Measurements from ENCODE around the gene MLEC.

The MLEC gene

DNA sequence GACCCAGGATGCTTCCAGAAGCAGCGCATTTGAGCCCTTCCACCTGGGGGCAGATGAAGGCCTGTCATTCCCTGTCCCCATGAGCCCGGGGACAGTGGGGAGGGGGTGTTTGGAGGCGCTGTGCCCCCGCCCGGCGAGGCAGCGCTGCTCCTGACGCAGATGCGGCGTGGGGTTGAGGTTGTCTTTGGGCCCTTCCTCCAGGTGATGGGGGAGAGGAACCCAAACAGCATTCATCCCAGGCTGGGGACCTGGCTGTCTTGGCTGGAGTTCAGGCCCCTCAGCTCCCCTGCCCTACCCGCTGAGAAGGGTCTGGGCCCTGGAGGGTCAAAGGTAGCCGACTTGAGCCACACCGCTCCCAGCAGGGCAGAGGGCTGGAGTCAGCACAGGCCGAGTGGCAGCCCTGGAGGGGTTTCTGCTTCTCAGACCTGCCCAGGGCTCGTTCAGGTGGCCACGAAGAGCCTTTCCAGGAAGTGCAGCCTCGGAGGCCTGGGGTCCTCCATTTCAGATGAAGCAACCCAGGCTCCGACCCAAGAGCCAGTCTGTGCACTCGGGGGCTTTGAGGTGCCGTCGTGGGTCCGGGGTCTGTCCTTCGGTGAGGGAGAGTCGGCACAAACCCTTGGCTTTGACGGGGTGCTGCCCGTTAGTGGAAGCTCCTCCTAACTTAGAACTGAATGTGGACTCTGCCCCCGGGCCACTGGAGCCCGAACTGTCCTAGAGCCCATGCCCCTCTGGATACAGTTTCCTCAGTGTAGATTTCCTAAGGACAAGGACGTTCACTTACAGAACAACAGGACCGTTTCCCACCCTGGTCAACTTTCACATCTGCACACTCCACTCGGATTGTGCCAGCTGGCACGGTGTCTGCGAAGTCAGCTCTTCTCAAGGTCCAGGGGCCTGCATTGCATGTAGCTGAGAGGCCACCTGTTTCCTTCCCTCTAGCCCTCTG, 54.8 kb downstream of the MLEC start:
- no peak for DNase-seq (ENCODE audit: low read depth in 2 of 2)

- DNase-seq (ENCODE audit: low read depth in 2 of 2): no peak
These were observed 58.1 kb downstream of the MLEC start for GRCh38 chr12:120744922-120745493.

GRCh38 chr12:120748242-120748641, 61.3 kb downstream of the MLEC start:
- no peak for DNase-seq (ENCODE audit: low read depth in 2 of 2)

GRCh38 chr12:120749256-120749655, 62.3 kb downstream of the MLEC start:
- DNase-seq (ENCODE audit: low read depth in 2 of 2): no peak

GRCh38 chr12:120750806-120751205, 63.9 kb downstream of the MLEC start:
- DNase-seq (ENCODE audit: low read depth in 2 of 2): no peak

DNA sequence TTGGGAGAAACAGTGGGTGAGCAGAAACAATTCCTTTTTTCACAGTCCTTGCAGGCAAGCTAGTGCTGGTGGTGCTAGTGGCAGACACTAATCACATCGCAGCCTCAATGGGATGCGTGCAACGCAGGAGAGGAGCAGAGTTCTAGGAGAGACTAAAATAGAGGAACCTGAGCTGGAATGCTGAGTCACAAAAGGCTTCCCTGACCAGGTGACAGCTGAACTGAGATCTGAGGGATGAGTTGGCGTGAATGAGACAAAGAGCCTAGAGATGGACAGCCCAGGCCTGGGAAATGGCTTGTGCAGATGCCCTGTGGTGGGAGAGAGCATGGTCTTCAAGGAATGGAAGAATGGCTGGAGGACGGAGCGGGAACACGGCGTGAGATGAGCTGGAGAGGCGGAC, 64.4 kb downstream of the MLEC start:
- DNase-seq (ENCODE audit: low read depth in 2 of 2): no peak

Measured in stimulated activated CD4-positive, alpha-beta T cell treated with anti-CD3 and anti-CD28 coated beads, Interleukin-15, amount 100 ng/mL, for 48 hours (primary cell).